HEK293 (cell line): ENCODE results near the gene GTF3C4.
A peak's percentile ranks its signal among the peaks of the same experiment; 100 is the strongest.

Source experiments
- CTCF ChIA-PET: fragments of 350-600 bp; formaldehyde crosslinking; extraction: SDS; loops from one replicate; lab custom pipeline; 2021; ENCODE audit warnings: antibody characterized with exemption; lab: Yijun Ruan, JAX
- POLR2A ChIA-PET: fragments of 300-600 bp; formaldehyde crosslinking; extraction: SDS; loops from one replicate; lab custom pipeline; 2020; ENCODE audit warnings: antibody characterized with exemption, inconsistent platforms; lab: Yijun Ruan, JAX
- H3K27ac ChIP-seq: fragments of 200-500 bp; sonication (Bioruptor generic); 2 replicates; pipeline ENCODE4 v1.5.1; 2014; ENCODE audit warnings: low read depth, low read length, control low read depth, inconsistent platforms; ENCODE audit errors: extremely low read depth
- H3K36me3 ChIP-seq, 2 experiments: fragments of 200-500 bp in 1 of 2; sonication (Bioruptor generic) in 1 of 2; 1 replicate in 1 of 2; 2 replicates in 1 of 2; pipeline ENCODE4 v1.5.1; 2014 to 2017; ENCODE audit warnings: inconsistent platforms in 2 of 2, low read length in 2 of 2; ENCODE audit not compliant: control insufficient read depth in 2 of 2, insufficient read depth in 1 of 2
- H3K4me1 ChIP-seq: fragments of 200-500 bp; sonication (Bioruptor generic); 2 replicates; pipeline ENCODE4 v1.5.1; 2014; ENCODE audit warnings: mild to moderate bottlenecking, low read length, inconsistent platforms; ENCODE audit not compliant: control insufficient read depth, insufficient read depth
- H3K4me3 ChIP-seq: 2 replicates; pipeline ENCODE4 v1.5.1; 2011; ENCODE audit warnings: low read depth, mild to moderate bottlenecking, control low read depth, low read length, moderate library complexity
- H3K9me3 ChIP-seq: fragments of 200-500 bp; sonication (Bioruptor generic); 2 replicates; pipeline ENCODE4 v1.5.1; 2014; ENCODE audit warnings: low read depth, low read length, inconsistent platforms; ENCODE audit not compliant: control insufficient read depth, insufficient read depth
- BCL11B ChIP-seq: fragments of 450-650 bp; formaldehyde crosslinking; IDR thresholded peaks from 2 replicates; pipeline ENCODE4 v1.5.1; 2016; ENCODE audit warnings: low read depth, missing biosample characterization, missing genetic modification characterization
- SETDB1 ChIP-seq: IDR thresholded peaks from one replicate; pipeline ENCODE4 v1.6.1; 2017; ENCODE audit warnings: mild to moderate bottlenecking, low read length, moderate library complexity, mixed read lengths; ENCODE audit not compliant: insufficient read length
- ZFP37 ChIP-seq: fragments of 450-650 bp; formaldehyde crosslinking; IDR thresholded peaks from 2 replicates; pipeline ENCODE4 v1.5.1; 2016; ENCODE audit warnings: missing biosample characterization, missing genetic modification characterization
- ZNF184 ChIP-seq: fragments of 450-650 bp; IDR thresholded peaks from 2 replicates; pipeline ENCODE4 v1.5.1; 2018; ENCODE audit warnings: missing biosample characterization, mild to moderate bottlenecking, missing genetic modification characterization
- ZNF2 ChIP-seq: fragments of 450-650 bp; formaldehyde crosslinking; IDR thresholded peaks from 2 replicates; pipeline ENCODE4 v1.5.1; 2016; ENCODE audit warnings: missing biosample characterization, missing genetic modification characterization
- ZNF354C ChIP-seq: fragments of 450-650 bp; formaldehyde crosslinking; IDR thresholded peaks from 2 replicates; pipeline ENCODE4 v1.5.1; 2016; ENCODE audit warnings: missing biosample characterization, missing genetic modification characterization, low read depth, borderline replicate concordance
- ZNF48 ChIP-seq: fragments of 450-650 bp; formaldehyde crosslinking; IDR thresholded peaks from 2 replicates; pipeline ENCODE4 v1.5.1; 2016; ENCODE audit warnings: missing biosample characterization, missing genetic modification characterization
- ZNF677 ChIP-seq: fragments of 450-650 bp; IDR thresholded peaks from 2 replicates; pipeline ENCODE4 v1.5.0; 2018; ENCODE audit warnings: missing biosample characterization, mild to moderate bottlenecking, missing genetic modification characterization, moderate library complexity
- ZNF792 ChIP-seq: fragments of 450-650 bp; formaldehyde crosslinking; IDR thresholded peaks from 2 replicates; pipeline ENCODE4 v1.5.1; 2016; ENCODE audit warnings: missing biosample characterization, missing genetic modification characterization
- TF ChIP-seq, protein P1 (sequence below): fragments of 450-650 bp; IDR thresholded peaks from 2 replicates; pipeline ENCODE4 v1.5.1; 2018; ENCODE audit warnings: missing biosample characterization, missing genetic modification characterization
- TF ChIP-seq, protein P2 (sequence below): fragments of 450-650 bp; formaldehyde crosslinking; IDR thresholded peaks from 2 replicates; pipeline ENCODE4 v1.5.1; 2016; ENCODE audit warnings: missing biosample characterization, missing genetic modification characterization
- TF ChIP-seq, protein P3 (sequence below): fragments of 450-650 bp; formaldehyde crosslinking; IDR thresholded peaks from 2 replicates; pipeline ENCODE4 v1.5.1; 2016; ENCODE audit warnings: missing biosample characterization, missing genetic modification characterization
- TF ChIP-seq, protein P4 (sequence below): fragments of 450-650 bp; formaldehyde crosslinking; IDR thresholded peaks from 2 replicates; pipeline ENCODE4 v1.5.1; 2016; ENCODE audit warnings: missing biosample characterization, missing genetic modification characterization

Gene GTF3C4

DNA sequence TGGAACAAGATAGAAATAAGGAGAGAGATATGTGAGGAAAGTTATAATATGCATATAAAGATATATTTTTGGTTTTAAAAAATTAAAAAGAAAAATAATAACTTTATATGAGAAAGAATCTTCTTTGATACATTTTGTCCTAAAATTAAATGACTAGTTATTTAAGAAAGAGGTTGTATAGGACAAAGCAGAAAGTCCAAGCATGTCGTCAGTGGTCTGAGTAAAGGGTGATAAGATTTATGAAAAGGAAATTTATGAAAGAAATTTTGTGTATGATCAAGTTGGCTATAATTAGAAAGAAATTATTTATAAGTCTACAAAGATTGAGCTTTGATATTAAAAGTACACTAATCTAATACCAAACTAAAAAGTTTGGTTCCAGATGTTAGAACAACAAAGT lies 32.0 kb downstream of the GTF3C4 start:
- Histone ChIP-seq H3K27ac (no peak overlapping the region), H3K4me1 (no peaks in the 10 kb centered on the region), H3K4me3 (no peak overlapping the region), H3K9me3 (no peaks in the 10 kb centered on the region), H3K36me3 (no peaks in the 10 kb centered on the region)
- ChIA-PET CTCF (interaction anchor here (0.6 to 0.9 kb wide), 2 partner anchors 14 to 69 kb away, joined by 3 to 7 read pairs; no protein-coding TSS in a partner anchor), POLR2A (no interaction called here)
- TF ChIP-seq, protein P1, sequence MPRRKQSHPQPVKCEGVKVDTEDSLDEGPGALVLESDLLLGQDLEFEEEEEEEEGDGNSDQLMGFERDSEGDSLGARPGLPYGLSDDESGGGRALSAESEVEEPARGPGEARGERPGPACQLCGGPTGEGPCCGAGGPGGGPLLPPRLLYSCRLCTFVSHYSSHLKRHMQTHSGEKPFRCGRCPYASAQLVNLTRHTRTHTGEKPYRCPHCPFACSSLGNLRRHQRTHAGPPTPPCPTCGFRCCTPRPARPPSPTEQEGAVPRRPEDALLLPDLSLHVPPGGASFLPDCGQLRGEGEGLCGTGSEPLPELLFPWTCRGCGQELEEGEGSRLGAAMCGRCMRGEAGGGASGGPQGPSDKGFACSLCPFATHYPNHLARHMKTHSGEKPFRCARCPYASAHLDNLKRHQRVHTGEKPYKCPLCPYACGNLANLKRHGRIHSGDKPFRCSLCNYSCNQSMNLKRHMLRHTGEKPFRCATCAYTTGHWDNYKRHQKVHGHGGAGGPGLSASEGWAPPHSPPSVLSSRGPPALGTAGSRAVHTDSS (tag by site-specific recombination) = no peak
- TF ChIP-seq ZNF677 (tag by site-specific recombination) (no peak), SETDB1 (peak; percentile 51)

DNA sequence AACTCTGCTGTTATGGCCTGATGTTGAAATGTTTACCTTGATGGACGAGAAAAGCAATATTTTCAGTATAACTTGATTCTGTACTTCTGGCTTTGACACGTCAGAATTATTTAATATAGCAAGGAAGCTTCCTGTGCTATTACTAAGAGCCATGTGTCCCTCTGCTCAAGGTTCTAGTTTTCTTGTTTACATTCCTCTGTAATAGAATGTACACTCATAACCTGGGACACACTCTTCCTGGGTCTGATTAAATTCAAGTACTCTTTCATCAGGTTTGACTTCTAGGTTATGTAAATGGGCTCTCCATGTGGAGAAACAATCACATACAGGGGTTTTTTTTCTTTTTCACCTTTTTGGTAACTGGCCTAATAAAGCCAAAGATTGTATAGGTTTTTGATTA lies 33.1 kb downstream of the GTF3C4 start:
- POLR2A ChIA-PET = no interaction called here
- Histone ChIP-seq H3K4me1 (no peaks in the 10 kb centered on the region), H3K4me3 (no peak overlapping the region), H3K36me3 (no peaks in the 10 kb centered on the region), H3K9me3 (no peaks in the 10 kb centered on the region), H3K27ac (no peak overlapping the region)
- TF ChIP-seq ZFP37 (tag by site-specific recombination) (no peak), ZNF184 (tag by site-specific recombination) (no peak), ZNF48 (tag by site-specific recombination) (no peak), ZNF354C (no peak), BCL11B (tag by site-specific recombination) (no peak), ZNF792 (no peak), ZNF2 (tag by site-specific recombination) (no peak)
- TF ChIP-seq, protein P2, sequence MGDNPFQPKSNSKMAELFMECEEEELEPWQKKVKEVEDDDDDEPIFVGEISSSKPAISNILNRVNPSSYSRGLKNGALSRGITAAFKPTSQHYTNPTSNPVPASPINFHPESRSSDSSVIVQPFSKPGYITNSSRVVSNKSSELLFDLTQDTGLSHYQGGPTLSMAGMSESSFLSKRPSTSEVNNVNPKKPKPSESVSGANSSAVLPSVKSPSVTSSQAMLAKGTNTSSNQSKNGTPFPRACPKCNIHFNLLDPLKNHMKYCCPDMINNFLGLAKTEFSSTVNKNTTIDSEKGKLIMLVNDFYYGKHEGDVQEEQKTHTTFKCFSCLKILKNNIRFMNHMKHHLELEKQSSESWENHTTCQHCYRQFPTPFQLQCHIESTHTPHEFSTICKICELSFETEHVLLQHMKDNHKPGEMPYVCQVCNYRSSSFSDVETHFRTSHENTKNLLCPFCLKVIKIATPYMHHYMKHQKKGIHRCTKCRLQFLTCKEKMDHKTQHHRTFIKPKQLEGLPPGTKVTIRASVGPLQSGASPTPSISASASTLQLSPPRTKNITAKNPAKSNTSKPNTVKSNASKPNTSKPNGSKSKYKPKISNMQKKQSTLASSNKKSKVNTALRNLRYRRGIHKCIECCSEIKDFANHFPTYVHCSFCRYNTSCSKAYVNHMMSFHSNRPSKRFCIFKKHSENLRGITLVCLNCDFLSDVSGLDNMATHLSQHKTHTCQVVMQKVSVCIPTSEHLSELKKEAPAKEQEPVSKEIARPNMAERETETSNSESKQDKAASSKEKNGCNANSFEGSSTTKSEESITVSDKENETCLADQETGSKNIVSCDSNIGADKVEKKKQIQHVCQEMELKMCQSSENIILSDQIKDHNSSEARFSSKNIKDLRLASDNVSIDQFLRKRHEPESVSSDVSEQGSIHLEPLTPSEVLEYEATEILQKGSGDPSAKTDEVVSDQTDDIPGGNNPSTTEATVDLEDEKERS (tag by site-specific recombination) = no peak
- TF ChIP-seq, protein P3, sequence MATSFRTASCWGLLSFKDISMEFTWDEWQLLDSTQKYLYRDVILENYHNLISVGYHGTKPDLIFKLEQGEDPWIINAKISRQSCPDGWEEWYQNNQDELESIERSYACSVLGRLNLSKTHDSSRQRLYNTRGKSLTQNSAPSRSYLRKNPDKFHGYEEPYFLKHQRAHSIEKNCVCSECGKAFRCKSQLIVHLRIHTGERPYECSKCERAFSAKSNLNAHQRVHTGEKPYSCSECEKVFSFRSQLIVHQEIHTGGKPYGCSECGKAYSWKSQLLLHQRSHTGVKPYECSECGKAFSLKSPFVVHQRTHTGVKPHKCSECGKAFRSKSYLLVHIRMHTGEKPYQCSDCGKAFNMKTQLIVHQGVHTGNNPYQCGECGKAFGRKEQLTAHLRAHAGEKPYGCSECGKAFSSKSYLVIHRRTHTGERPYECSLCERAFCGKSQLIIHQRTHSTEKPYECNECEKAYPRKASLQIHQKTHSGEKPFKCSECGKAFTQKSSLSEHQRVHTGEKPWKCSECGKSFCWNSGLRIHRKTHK (tag by site-specific recombination) = no peak
- TF ChIP-seq, protein P4, sequence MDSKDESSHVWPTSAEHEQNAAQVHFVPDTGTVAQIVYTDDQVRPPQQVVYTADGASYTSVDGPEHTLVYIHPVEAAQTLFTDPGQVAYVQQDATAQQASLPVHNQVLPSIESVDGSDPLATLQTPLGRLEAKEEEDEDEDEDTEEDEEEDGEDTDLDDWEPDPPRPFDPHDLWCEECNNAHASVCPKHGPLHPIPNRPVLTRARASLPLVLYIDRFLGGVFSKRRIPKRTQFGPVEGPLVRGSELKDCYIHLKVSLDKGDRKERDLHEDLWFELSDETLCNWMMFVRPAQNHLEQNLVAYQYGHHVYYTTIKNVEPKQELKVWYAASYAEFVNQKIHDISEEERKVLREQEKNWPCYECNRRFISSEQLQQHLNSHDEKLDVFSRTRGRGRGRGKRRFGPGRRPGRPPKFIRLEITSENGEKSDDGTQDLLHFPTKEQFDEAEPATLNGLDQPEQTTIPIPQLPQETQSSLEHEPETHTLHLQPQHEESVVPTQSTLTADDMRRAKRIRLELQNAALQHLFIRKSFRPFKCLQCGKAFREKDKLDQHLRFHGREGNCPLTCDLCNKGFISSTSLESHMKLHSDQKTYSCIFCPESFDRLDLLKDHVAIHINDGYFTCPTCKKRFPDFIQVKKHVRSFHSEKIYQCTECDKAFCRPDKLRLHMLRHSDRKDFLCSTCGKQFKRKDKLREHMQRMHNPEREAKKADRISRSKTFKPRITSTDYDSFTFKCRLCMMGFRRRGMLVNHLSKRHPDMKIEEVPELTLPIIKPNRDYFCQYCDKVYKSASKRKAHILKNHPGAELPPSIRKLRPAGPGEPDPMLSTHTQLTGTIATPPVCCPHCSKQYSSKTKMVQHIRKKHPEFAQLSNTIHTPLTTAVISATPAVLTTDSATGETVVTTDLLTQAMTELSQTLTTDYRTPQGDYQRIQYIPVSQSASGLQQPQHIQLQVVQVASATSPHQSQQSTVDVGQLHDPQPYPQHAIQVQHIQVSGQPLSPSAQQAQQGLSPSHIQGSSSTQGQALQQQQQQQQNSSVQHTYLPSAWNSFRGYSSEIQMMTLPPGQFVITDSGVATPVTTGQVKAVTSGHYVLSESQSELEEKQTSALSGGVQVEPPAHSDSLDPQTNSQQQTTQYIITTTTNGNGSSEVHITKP (tag by site-specific recombination) = no peak
- CTCF ChIA-PET = interaction anchor here (0.5 to 0.6 kb wide), 3 partner anchors 61 to 595 kb away, joined by 3 read pairs; no protein-coding TSS in a partner anchor
